Measurements from ENCODE around the gene GTPBP3.
"Not testable (repeated sequence)": the region's sequence is repeated elsewhere in the genome, so short reads cannot be mapped to it uniquely, and the experiment has no call there.

Gene GTPBP3

GRCh38 chr19:17341386-17341785 is 4.0 kb downstream of the GTPBP3 start:
- in situ Hi-C loops (cut with HindIII; ENCODE audit: low sequenced_read_pairs) = no loop called here

GRCh38 chr19:17341845-17342244 is 4.5 kb downstream of the GTPBP3 start:
- in situ Hi-C loops (cut with HindIII; ENCODE audit: low sequenced_read_pairs) = no loop called here

GRCh38 chr19:17346109-17346671 is 8.8 kb downstream of the GTPBP3 start:
- in situ Hi-C loops (cut with HindIII; ENCODE audit: low sequenced_read_pairs) = no loop called here

GRCh38 chr19:17347361-17347760 is 10.0 kb downstream of the GTPBP3 start:
- in situ Hi-C loops (cut with HindIII; ENCODE audit: low sequenced_read_pairs) = no loop called here

- in situ Hi-C loops (cut with HindIII; ENCODE audit: low sequenced_read_pairs) = no loop called here
These were observed 10.5 kb downstream of the GTPBP3 start for GRCh38 chr19:17347877-17348276.

- in situ Hi-C loops (cut with HindIII; ENCODE audit: low sequenced_read_pairs) = no loop called here
These were observed 11.3 kb downstream of the GTPBP3 start for GRCh38 chr19:17348700-17349099.

- in situ Hi-C loops (cut with HindIII; ENCODE audit: low sequenced_read_pairs) = no loop called here
These were observed 14.6 kb downstream of the GTPBP3 start for GRCh38 chr19:17351815-17352435.

- in situ Hi-C loops (cut with HindIII; ENCODE audit: low sequenced_read_pairs) = no loop called here
These were observed 15.4 kb downstream of the GTPBP3 start for GRCh38 chr19:17352608-17353280.

GRCh38 chr19:17353386-17353785 is 16.0 kb downstream of the GTPBP3 start:
- in situ Hi-C loops (cut with HindIII; ENCODE audit: low sequenced_read_pairs) = no loop called here

- in situ Hi-C loops (cut with HindIII; ENCODE audit: low sequenced_read_pairs) = no loop called here
These were observed 19.8 kb downstream of the GTPBP3 start for GRCh38 chr19:17357078-17357666.

GRCh38 chr19:17357724-17358123 is 20.4 kb downstream of the GTPBP3 start:
- in situ Hi-C loops (cut with HindIII; ENCODE audit: low sequenced_read_pairs) = no loop called here

- in situ Hi-C loops (cut with HindIII; ENCODE audit: low sequenced_read_pairs) = no loop called here
These were observed 21.0 kb downstream of the GTPBP3 start for GRCh38 chr19:17358395-17358794.

- in situ Hi-C loops (cut with HindIII; ENCODE audit: low sequenced_read_pairs) = no loop called here
These were observed 22.8 kb downstream of the GTPBP3 start for GRCh38 chr19:17359905-17360800.

GRCh38 chr19:17363852-17364605 is 26.7 kb downstream of the GTPBP3 start:
- in situ Hi-C loops (cut with HindIII; ENCODE audit: low sequenced_read_pairs) = not testable (repeated sequence)

GRCh38 chr19:17365361-17365760 is 28.0 kb downstream of the GTPBP3 start:
- in situ Hi-C loops (cut with HindIII; ENCODE audit: low sequenced_read_pairs) = no loop called here

GRCh38 chr19:17370026-17370587 is 32.8 kb downstream of the GTPBP3 start:
- in situ Hi-C loops (cut with HindIII; ENCODE audit: low sequenced_read_pairs) = no loop called here

GRCh38 chr19:17376935-17377600 is 39.7 kb downstream of the GTPBP3 start, which contains the start of gene PLVAP:
PLVAP (minus strand) TSS chr19:17377342; CDS start chr19:17377288, 54 bp downstream.
- in situ Hi-C loops (cut with HindIII; ENCODE audit: low sequenced_read_pairs) = no loop called here

GRCh38 chr19:17378271-17378670 is 40.9 kb downstream of the GTPBP3 start:
- in situ Hi-C loops (cut with HindIII; ENCODE audit: low sequenced_read_pairs) = no loop called here

GRCh38 chr19:17379221-17379631 is 41.9 kb downstream of the GTPBP3 start:
- in situ Hi-C loops (cut with HindIII; ENCODE audit: low sequenced_read_pairs) = no loop called here

Data from DLD1 (cell line).